GM12872 (cell line): ENCODE measurements around the gene PPIG.

Source experiments
- CTCF ChIP-seq: IDR thresholded peaks from 3 replicates; pipeline ENCODE4 v1.5.1; 2011; ENCODE audit warnings: low read depth, mild to moderate bottlenecking, low read length, moderate library complexity; ENCODE audit not compliant: insufficient read depth

PPIG gene

DNA sequence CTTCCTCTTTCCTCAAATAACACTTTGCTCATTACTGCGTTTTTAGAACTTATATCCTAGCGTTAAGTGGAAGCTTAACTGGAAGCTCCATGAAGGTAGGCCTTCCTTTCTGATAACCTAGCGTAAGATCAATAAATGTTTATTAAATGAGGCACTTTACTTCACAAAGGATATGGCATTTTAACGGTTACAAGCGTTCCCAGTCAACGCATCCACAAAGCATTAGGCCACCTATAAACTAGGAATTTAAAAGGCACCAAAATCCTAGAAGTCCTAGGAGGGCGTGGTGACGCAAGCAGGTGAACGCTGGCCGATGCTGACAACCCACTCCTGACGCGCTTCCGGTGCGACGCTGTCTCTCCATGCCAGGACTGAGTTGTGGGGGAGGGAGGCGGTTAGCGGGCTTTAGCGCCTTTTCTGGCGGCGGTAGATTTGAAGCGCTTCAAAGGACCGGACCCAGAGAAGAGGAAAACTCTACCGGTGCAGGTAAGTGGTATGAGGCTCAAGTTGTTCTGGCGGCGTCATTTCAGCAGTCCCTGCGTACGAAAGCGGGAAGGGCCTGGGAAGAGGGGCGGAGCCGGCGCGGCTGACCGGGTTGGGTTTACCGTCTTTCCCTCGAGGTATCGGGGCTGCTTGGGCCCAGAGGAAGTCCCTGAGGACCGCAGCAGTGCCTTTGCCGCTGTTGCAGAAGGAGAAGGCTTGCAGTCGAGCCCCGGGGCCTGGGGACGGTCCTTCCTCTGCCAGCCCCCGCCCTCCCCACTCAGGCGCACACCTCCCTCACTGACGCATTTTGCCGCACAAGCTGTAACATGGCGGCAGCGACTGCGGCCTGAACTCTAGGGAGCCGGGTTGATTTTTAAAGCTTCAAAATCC, at the start of gene PPIG:
PPIG (plus strand) TSS at position 347 of the 873 bp plus-strand sequence. CDS start 19,691 bp downstream, outside the sequence.
- TF ChIP-seq CTCF, result no peak

GRCh38 chr2:169540146-169540545, 44.0 kb upstream of the PPIG start:
- no peak for TF ChIP-seq CTCF

GRCh38 chr2:169542433-169542832, 41.7 kb upstream of the PPIG start:
- TF ChIP-seq CTCF, result no peak

GRCh38 chr2:169546756-169547155, 37.4 kb upstream of the PPIG start:
- TF ChIP-seq CTCF, result no peak

GRCh38 chr2:169561364-169561763, 22.8 kb upstream of the PPIG start:
- no peak for TF ChIP-seq CTCF

- TF ChIP-seq CTCF, result no peak
These were observed 21.6 kb upstream of the PPIG start for GRCh38 chr2:169562519-169562918.

- no peak for TF ChIP-seq CTCF
These were observed 18.5 kb upstream of the PPIG start for GRCh38 chr2:169565686-169566085.
